GM21717 (cell line): ENCODE results near the gene MIXL1.
A peak's percentile ranks its signal among the peaks of the same experiment; 100 is the strongest.
"Not testable (repeated sequence)": the region's sequence is repeated elsewhere in the genome, so short reads cannot be mapped to it uniquely, and the experiment has no call there.

ENCODE experiments used
- ATAC-seq: cut with Tn5 transposase; IDR thresholded peaks from one replicate; pipeline ENCODE4 v1.9.1; 2021; ENCODE audit warnings: mild to moderate bottlenecking, moderate library complexity; ENCODE audit not compliant: unreplicated experiment

The MIXL1 gene

GRCh38 chr1:226223157-226223785 is at the start of gene MIXL1:
Gene MIXL1 (plus strand): TSS chr1:226223664. CDS start chr1:226223682, 18 bp downstream.
- peak; percentile 37 for ATAC-seq

- ATAC-seq = no peak
Measured at GRCh38 chr1:226176870-226177269, 46.6 kb upstream of the MIXL1 start.

GRCh38 chr1:226181996-226182714 is 41.3 kb upstream of the MIXL1 start:
- ATAC-seq = no peak

GRCh38 chr1:226185141-226186036 is 38.1 kb upstream of the MIXL1 start:
- ATAC-seq = no peak

GRCh38 chr1:226186124-226187018 is 37.1 kb upstream of the MIXL1 start, which contains the start of gene ACBD3:
Gene ACBD3 (minus strand): TSS chr1:226186741. CDS start chr1:226186675, 66 bp downstream.
- peak; percentile 95 for ATAC-seq

GRCh38 chr1:226187019-226187322 is 36.5 kb upstream of the MIXL1 start:
- no peak for ATAC-seq

GRCh38 chr1:226187380-226187779 is 36.1 kb upstream of the MIXL1 start:
- no peak for ATAC-seq

GRCh38 chr1:226195144-226195543 is 28.3 kb upstream of the MIXL1 start:
- ATAC-seq = no peak

GRCh38 chr1:226199971-226200370 is 23.5 kb upstream of the MIXL1 start:
- ATAC-seq = no peak

GRCh38 chr1:226201029-226201593 is 22.4 kb upstream of the MIXL1 start:
- peak; percentile 52 for ATAC-seq

GRCh38 chr1:226202246-226202645 is 21.2 kb upstream of the MIXL1 start:
- ATAC-seq = no peak

GRCh38 chr1:226202666-226203065 is 20.8 kb upstream of the MIXL1 start:
- ATAC-seq = not testable (repeated sequence)

- no peak for ATAC-seq
Measured at GRCh38 chr1:226203240-226203639, 20.2 kb upstream of the MIXL1 start.

GRCh38 chr1:226203655-226204054 is 19.8 kb upstream of the MIXL1 start:
- ATAC-seq = no peak

GRCh38 chr1:226204198-226204597 is 19.3 kb upstream of the MIXL1 start:
- no peak for ATAC-seq

GRCh38 chr1:226207048-226207447 is 16.4 kb upstream of the MIXL1 start:
- ATAC-seq = no peak

GRCh38 chr1:226209307-226210059 is 14.0 kb upstream of the MIXL1 start:
- ATAC-seq = no peak

GRCh38 chr1:226210571-226211176 is 12.8 kb upstream of the MIXL1 start:
- ATAC-seq = no peak

GRCh38 chr1:226211181-226211821 is 12.2 kb upstream of the MIXL1 start:
- ATAC-seq = no peak
